Trophoblast cell (in vitro differentiated cells and primary cell): ENCODE results near the gene MAP7D1.

Source experiments
- DNase-seq, 2 donors: peaks; one replicate each; pipeline ENCODE4 v3.0.0-alpha.2; 2016
- H2AFZ ChIP-seq: 2 replicates; pipeline ENCODE4 v1.6.1; 2013; ENCODE audit warnings: low read length, moderate library complexity, mild to moderate bottlenecking; ENCODE audit not compliant: insufficient read depth, poor library complexity
- H2AK5ac ChIP-seq: 2 replicates; pipeline ENCODE4 v1.6.1; 2013; ENCODE audit warnings: mild to moderate bottlenecking, low read length
- H2BK120ac ChIP-seq: 2 replicates; pipeline ENCODE4 v1.6.1; 2013; ENCODE audit warnings: low read length, mild to moderate bottlenecking, moderate library complexity; ENCODE audit not compliant: insufficient read depth, poor library complexity
- H2BK12ac ChIP-seq: 2 replicates; pipeline ENCODE4 v1.6.1; 2013; ENCODE audit warnings: mild to moderate bottlenecking, low read length, moderate library complexity
- H2BK5ac ChIP-seq: 2 replicates; pipeline ENCODE4 v1.6.1; 2013; ENCODE audit warnings: low read length, low read depth, moderate library complexity, mild to moderate bottlenecking; ENCODE audit not compliant: poor library complexity
- H3K14ac ChIP-seq: 2 replicates; pipeline ENCODE4 v1.6.1; 2013; ENCODE audit warnings: mild to moderate bottlenecking, low read length
- H3K18ac ChIP-seq: 2 replicates; pipeline ENCODE4 v1.6.1; 2013; ENCODE audit warnings: mild to moderate bottlenecking, low read length
- H3K23ac ChIP-seq: 2 replicates; pipeline ENCODE4 v1.6.1; 2013; ENCODE audit warnings: low read length
- H3K27ac ChIP-seq: 2 replicates; pipeline ENCODE4 v1.5.1; 2013; ENCODE audit warnings: low read depth, mild to moderate bottlenecking, inconsistent platforms, low read length, moderate library complexity
- H3K27me3 ChIP-seq: 2 replicates; pipeline ENCODE4 v1.6.1; 2013; ENCODE audit warnings: inconsistent platforms, mild to moderate bottlenecking, low read length, moderate library complexity; ENCODE audit not compliant: insufficient read depth
- H3K36me3 ChIP-seq, 2 experiments: 1 replicate in 1 of 2; 2 replicates in 1 of 2; pipeline ENCODE4 v1.6.1; 2013; ENCODE audit warnings: low read length in 2 of 2, mild to moderate bottlenecking in 2 of 2, moderate library complexity in 1 of 2; ENCODE audit not compliant: insufficient read depth in 2 of 2, control insufficient read depth in 1 of 2
- H3K4ac ChIP-seq: 2 replicates; pipeline ENCODE4 v1.6.1; 2013; ENCODE audit warnings: low read depth, mild to moderate bottlenecking, low read length, moderate library complexity
- H3K4me1 ChIP-seq, 2 experiments: 1 replicate in 1 of 2; 2 replicates in 1 of 2; pipeline ENCODE4 v1.6.1; 2013; ENCODE audit warnings: low read length in 2 of 2, mild to moderate bottlenecking in 2 of 2, moderate library complexity in 1 of 2; ENCODE audit not compliant: insufficient read depth in 2 of 2, control insufficient read depth in 1 of 2
- H3K4me2 ChIP-seq: 2 replicates; pipeline ENCODE4 v1.6.1; 2013; ENCODE audit warnings: inconsistent platforms, mild to moderate bottlenecking, low read length, moderate library complexity
- H3K4me3 ChIP-seq: 2 replicates; pipeline ENCODE4 v1.5.1; 2013; ENCODE audit warnings: mild to moderate bottlenecking, low read depth, low read length, inconsistent platforms
- H3K79me1 ChIP-seq: one replicate; pipeline ENCODE4 v1.6.1; 2013; ENCODE audit warnings: low read length
- H3K79me2 ChIP-seq: 2 replicates; pipeline ENCODE4 v1.6.1; 2013; ENCODE audit warnings: low read length, mild to moderate bottlenecking; ENCODE audit not compliant: control insufficient read depth, insufficient read depth, poor library complexity
- H3K9ac ChIP-seq: 2 replicates; pipeline ENCODE4 v1.6.1; 2013; ENCODE audit warnings: mild to moderate bottlenecking, low read length
- H3K9me3 ChIP-seq: 2 replicates; pipeline ENCODE4 v1.6.1; 2013; ENCODE audit warnings: low read depth, mild to moderate bottlenecking, control low read depth, inconsistent platforms, low read length; ENCODE audit not compliant: insufficient read depth
- H4K12ac ChIP-seq: 2 replicates; pipeline ENCODE4 v1.6.1; 2013; ENCODE audit warnings: low read depth, mild to moderate bottlenecking, low read length, moderate library complexity
- H4K8ac ChIP-seq: 2 replicates; pipeline ENCODE4 v1.6.1; 2013; ENCODE audit warnings: low read depth, mild to moderate bottlenecking, low read length, moderate library complexity
- H4K91ac ChIP-seq: one replicate; pipeline ENCODE4 v1.6.1; 2013; ENCODE audit warnings: low read depth, mild to moderate bottlenecking, low read length, moderate library complexity
- WGBS: extraction: QIAGEN DNeasy Blood & Tissue Kit; methylation state at CpG from one replicate; pipeline ENCODE4 v1.1.7; 2013; ENCODE audit warnings: missing lambda C conversion rate; ENCODE audit not compliant: insufficient read length, insufficient coverage; ENCODE audit errors: extremely low coverage; 5-methylcytosine and 5-hydroxymethylcytosine counted together

MAP7D1 gene

DNA sequence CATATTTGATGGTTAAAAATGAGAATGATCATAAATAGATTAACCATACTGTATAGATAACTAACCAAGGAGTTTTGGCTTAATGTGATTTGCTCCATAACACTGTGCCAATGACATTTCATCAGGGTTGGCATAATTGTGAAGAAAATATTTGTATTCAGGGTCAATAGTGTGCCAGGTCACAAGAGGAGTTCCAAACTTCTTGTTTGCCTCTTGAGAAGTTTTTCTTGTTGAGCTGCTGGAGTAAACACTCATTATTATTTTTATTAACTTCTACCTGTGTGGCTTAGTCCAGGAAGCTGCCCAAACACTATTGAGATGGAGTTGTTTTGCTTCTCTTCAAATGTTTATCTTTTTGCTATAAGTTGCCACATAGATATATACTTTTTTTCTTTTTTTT lies 7.5 kb downstream of the MAP7D1 start:
- Histone ChIP-seq H3K79me2 (peaks cover 25% of the 10 kb centered on the region), H2BK12ac (no peak overlapping the region), H3K4ac (no peak overlapping the region), H3K4me2 (no peak overlapping the region), H3K18ac (no peak overlapping the region), H3K27ac (no peak overlapping the region), H3K36me3 (peaks cover 23 to 32% of the 10 kb centered on the region in 2 experiments), H3K27me3 (no peaks in the 10 kb centered on the region), H3K9ac (no peak overlapping the region), H2AK5ac (no peak overlapping the region), H4K91ac (no peak overlapping the region), H3K9me3 (no peaks in the 10 kb centered on the region), H3K4me3 (no peak overlapping the region), H3K79me1 (peaks cover 4% of the 10 kb centered on the region), H3K14ac (no peak overlapping the region), H2BK120ac (no peak overlapping the region), H2AFZ (no peak overlapping the region), H4K12ac (no peak overlapping the region), H2BK5ac (no peak overlapping the region), H3K4me1 (peaks cover 26 to 33% of the 10 kb centered on the region in 2 experiments), H3K23ac (no peak overlapping the region), H4K8ac (no peak overlapping the region)
- no peak for DNase-seq

DNA sequence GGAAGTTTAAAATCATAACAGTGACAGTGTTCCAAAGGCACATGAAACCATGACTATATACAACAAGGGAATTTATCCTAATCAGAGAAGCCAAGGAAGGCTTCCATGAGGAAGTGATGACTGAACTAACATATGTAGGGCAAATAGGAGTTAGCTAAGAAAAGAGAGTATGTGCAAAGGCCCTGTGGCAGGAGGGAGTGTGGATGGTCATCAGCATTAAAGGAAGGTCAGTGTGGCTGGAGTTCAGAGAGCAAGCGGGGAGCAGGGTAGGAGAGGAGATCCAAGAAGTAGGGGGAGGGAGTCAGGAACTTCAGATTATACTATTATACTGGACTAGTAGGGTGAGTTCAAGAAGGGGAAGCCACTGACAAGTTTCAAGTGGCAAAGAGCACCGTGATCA lies 8.4 kb downstream of the MAP7D1 start:
- Histone ChIP-seq H2BK120ac (no peak overlapping the region), H2BK12ac (no peak overlapping the region), H3K18ac (no peak overlapping the region), H2AK5ac (no peak overlapping the region), H4K91ac (no peak overlapping the region), H3K27ac (no peak overlapping the region), H3K4me2 (no peak overlapping the region), H2AFZ (no peak overlapping the region), H3K79me2 (peaks cover 26% of the 10 kb centered on the region), H3K9ac (no peak overlapping the region), H3K23ac (no peak overlapping the region), H3K79me1 (peaks cover 4% of the 10 kb centered on the region), H3K36me3 (peaks cover 23 to 31% of the 10 kb centered on the region in 2 experiments), H3K9me3 (no peaks in the 10 kb centered on the region), H3K27me3 (no peaks in the 10 kb centered on the region), H3K4me1 (peaks cover 25 to 31% of the 10 kb centered on the region in 2 experiments), H3K4ac (peak overlapping the region; percentile 42), H2BK5ac (no peak overlapping the region), H4K8ac (no peak overlapping the region), H3K4me3 (no peak overlapping the region), H3K14ac (no peak overlapping the region), H4K12ac (no peak overlapping the region)
- WGBS = no CpG with 5 or more reads among the region's 2 CpGs
- no peak for DNase-seq

DNA sequence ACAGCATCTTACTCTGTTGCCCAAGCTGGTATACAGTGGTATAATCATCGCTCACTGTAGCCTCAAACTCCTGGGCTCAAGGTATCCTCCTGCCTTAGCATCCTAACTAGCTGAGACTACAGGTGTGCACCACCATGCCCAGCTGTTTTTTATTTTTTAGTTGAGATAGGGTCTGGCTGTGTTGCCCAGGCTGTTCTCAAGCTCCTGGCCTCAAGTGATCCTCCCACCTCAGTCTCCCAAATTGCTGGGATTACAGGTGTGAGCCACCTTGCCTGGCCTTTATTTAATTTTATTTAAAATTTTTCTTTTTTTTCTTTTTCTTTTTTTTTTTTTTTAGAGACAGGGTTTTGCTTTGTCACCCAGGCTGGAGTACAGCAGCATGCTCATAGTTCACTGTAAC lies 9.2 kb downstream of the MAP7D1 start:
- Histone ChIP-seq H3K4me1 (peaks cover 17 to 24% of the 10 kb centered on the region in 2 experiments), H2AFZ (no peak overlapping the region)

DNA sequence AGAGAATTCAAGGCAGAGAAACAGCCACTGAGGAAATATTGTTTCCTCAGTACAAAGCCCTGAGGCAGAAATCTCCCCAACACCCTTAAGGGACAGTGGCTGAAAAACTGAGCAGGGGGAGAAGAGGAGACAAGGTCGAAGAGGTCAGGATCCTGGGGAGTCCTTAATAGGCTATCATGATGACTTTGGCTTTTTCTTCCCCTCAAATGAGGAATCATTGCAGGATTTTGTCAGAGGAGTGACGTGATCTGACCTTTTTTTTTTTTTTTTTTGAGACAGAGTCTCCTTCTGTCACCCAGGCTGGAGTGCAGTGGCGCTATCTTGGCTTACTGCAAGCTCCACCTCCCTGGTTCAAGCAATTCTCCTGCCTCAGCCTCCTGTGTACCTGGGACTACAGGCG lies 10.2 kb downstream of the MAP7D1 start:
- H3K9ac ChIP-seq = no peak overlapping the region
- H3K4me2 ChIP-seq = no peak overlapping the region
- H3K79me2 ChIP-seq = peaks cover 13% of the 10 kb centered on the region
- H2BK12ac ChIP-seq = no peak overlapping the region
- H3K27ac ChIP-seq = no peak overlapping the region
- no peak overlapping the region for H4K12ac ChIP-seq
- no peak overlapping the region for H3K18ac ChIP-seq
- H2BK120ac ChIP-seq = no peak overlapping the region
- no peaks in the 10 kb centered on the region for H3K27me3 ChIP-seq
- no peak overlapping the region for H3K23ac ChIP-seq
- H4K8ac ChIP-seq = no peak overlapping the region
- H2BK5ac ChIP-seq = no peak overlapping the region
- no peak overlapping the region for H3K14ac ChIP-seq
- no peak overlapping the region for H3K4me3 ChIP-seq
- H3K4ac ChIP-seq = peak overlapping the region; percentile 57
- DNase-seq = no peak
- H3K4me1 ChIP-seq = peaks cover 7 to 14% of the 10 kb centered on the region in 2 experiments
- peaks cover 2% of the 10 kb centered on the region for H3K79me1 ChIP-seq
- H4K91ac ChIP-seq = no peak overlapping the region
- WGBS = no CpG with 5 or more reads among the region's 4 CpGs
- H3K36me3 ChIP-seq = peaks cover 26 to 38% of the 10 kb centered on the region in 2 experiments
- H2AK5ac ChIP-seq = no peak overlapping the region
- no peaks in the 10 kb centered on the region for H3K9me3 ChIP-seq
- H2AFZ ChIP-seq = no peak overlapping the region

More for the DNA sequence above, 9.2 kb downstream of the MAP7D1 start:
- Histone ChIP-seq H3K4me2 (no peak overlapping the region), H3K14ac (no peak overlapping the region), H3K18ac (no peak overlapping the region), H3K9me3 (no peaks in the 10 kb centered on the region), H3K9ac (no peak overlapping the region), H3K23ac (no peak overlapping the region), H2AK5ac (no peak overlapping the region), H3K4ac (no peak overlapping the region), H2BK120ac (no peak overlapping the region), H3K4me3 (no peak overlapping the region), H3K79me1 (peaks cover 4% of the 10 kb centered on the region), H2BK12ac (no peak overlapping the region), H4K12ac (no peak overlapping the region), H3K36me3 (peaks cover 18 to 29% of the 10 kb centered on the region in 2 experiments), H2BK5ac (no peak overlapping the region), H3K27ac (no peak overlapping the region), H4K91ac (no peak overlapping the region), H3K79me2 (peaks cover 19% of the 10 kb centered on the region), H3K27me3 (no peaks in the 10 kb centered on the region), H4K8ac (no peak overlapping the region)
- DNase-seq = no peak
- no CpG with 5 or more reads among the region's 1 CpG for WGBS
